KOPT-K1 (cell line): ENCODE measurements around the gene SNCA.

Source experiments
- H3K27ac ChIP-seq: fragments of 200-600 bp; sonication (generic); 2 replicates; pipeline ENCODE4 v1.5.1; 2016; ENCODE audit warnings: antibody characterized with exemption, mild to moderate bottlenecking, low read depth, low read length; ENCODE audit not compliant: poor library complexity, severe bottlenecking
- H3K36me3 ChIP-seq: fragments of 200-600 bp; sonication (generic); 2 replicates; pipeline ENCODE4 v1.5.1; 2017; ENCODE audit warnings: antibody characterized with exemption, mild to moderate bottlenecking, low read length, moderate library complexity; ENCODE audit not compliant: insufficient read depth
- H3K9me3 ChIP-seq: fragments of 200-600 bp; sonication (generic); 2 replicates; pipeline ENCODE4 v1.5.1; 2017; ENCODE audit warnings: antibody characterized with exemption, low read length, mild to moderate bottlenecking; ENCODE audit not compliant: insufficient read depth, poor library complexity, severe bottlenecking

Gene SNCA

GRCh38 chr4:89752932-89753598 lies 83.9 kb downstream of the SNCA start:
- H3K9me3 ChIP-seq: no peaks in the 10 kb centered on the region
- no peak overlapping the region for H3K27ac ChIP-seq
- H3K36me3 ChIP-seq: no peaks in the 10 kb centered on the region

- Histone ChIP-seq H3K9me3 (no peaks in the 10 kb centered on the region), H3K27ac (no peak overlapping the region)
These were observed 85.5 kb downstream of the SNCA start for GRCh38 chr4:89751416-89751815.

GRCh38 chr4:89746377-89746776 lies 90.6 kb downstream of the SNCA start:
- Histone ChIP-seq H3K36me3 (no peaks in the 10 kb centered on the region), H3K27ac (no peak overlapping the region), H3K9me3 (no peaks in the 10 kb centered on the region)

More at GRCh38 chr4:89751416-89751815, 85.5 kb downstream of the SNCA start:
- H3K36me3 ChIP-seq: no peaks in the 10 kb centered on the region

GRCh38 chr4:89745708-89746107 lies 91.3 kb downstream of the SNCA start:
- Histone ChIP-seq H3K9me3 (no peaks in the 10 kb centered on the region), H3K36me3 (no peaks in the 10 kb centered on the region), H3K27ac (no peak overlapping the region)

- no peak overlapping the region for H3K27ac ChIP-seq
- H3K36me3 ChIP-seq: no peaks in the 10 kb centered on the region
- H3K9me3 ChIP-seq: no peaks in the 10 kb centered on the region
These were observed 92.0 kb downstream of the SNCA start for GRCh38 chr4:89744914-89745313.

GRCh38 chr4:89741768-89742167 lies 95.2 kb downstream of the SNCA start:
- H3K36me3 ChIP-seq: no peaks in the 10 kb centered on the region
- no peak overlapping the region for H3K27ac ChIP-seq
- no peaks in the 10 kb centered on the region for H3K9me3 ChIP-seq

GRCh38 chr4:89739311-89739988 lies 97.5 kb downstream of the SNCA start:
- H3K27ac ChIP-seq: no peak overlapping the region
- H3K9me3 ChIP-seq: no peaks in the 10 kb centered on the region
- H3K36me3 ChIP-seq: no peaks in the 10 kb centered on the region

- no peaks in the 10 kb centered on the region for H3K36me3 ChIP-seq
- H3K27ac ChIP-seq: no peak overlapping the region
- no peaks in the 10 kb centered on the region for H3K9me3 ChIP-seq
These were observed 99.1 kb downstream of the SNCA start for GRCh38 chr4:89737888-89738287.

GRCh38 chr4:89733946-89734345 lies 103.0 kb downstream of the SNCA start:
- H3K36me3 ChIP-seq: no peaks in the 10 kb centered on the region
- no peak overlapping the region for H3K27ac ChIP-seq
- H3K9me3 ChIP-seq: no peaks in the 10 kb centered on the region

GRCh38 chr4:89727238-89727637 lies 109.7 kb downstream of the SNCA start:
- Histone ChIP-seq H3K9me3 (no peaks in the 10 kb centered on the region), H3K36me3 (no peaks in the 10 kb centered on the region), H3K27ac (no peak overlapping the region)

GRCh38 chr4:89725268-89725667 lies 111.7 kb downstream of the SNCA start:
- Histone ChIP-seq H3K27ac (no peak overlapping the region), H3K36me3 (no peaks in the 10 kb centered on the region), H3K9me3 (no peaks in the 10 kb centered on the region)

- Histone ChIP-seq H3K9me3 (no peaks in the 10 kb centered on the region), H3K27ac (no peak overlapping the region), H3K36me3 (no peaks in the 10 kb centered on the region)
These were observed 112.2 kb downstream of the SNCA start for GRCh38 chr4:89724716-89725115.

GRCh38 chr4:89723096-89723495 lies 113.9 kb downstream of the SNCA start:
- H3K27ac ChIP-seq: no peak overlapping the region
- H3K36me3 ChIP-seq: no peaks in the 10 kb centered on the region
- H3K9me3 ChIP-seq: no peaks in the 10 kb centered on the region

GRCh38 chr4:89722517-89722916 lies 114.4 kb downstream of the SNCA start:
- no peak overlapping the region for H3K27ac ChIP-seq
- H3K9me3 ChIP-seq: no peaks in the 10 kb centered on the region
- no peaks in the 10 kb centered on the region for H3K36me3 ChIP-seq

GRCh38 chr4:89720981-89721380 lies 116.0 kb downstream of the SNCA start:
- Histone ChIP-seq H3K9me3 (no peaks in the 10 kb centered on the region), H3K36me3 (no peaks in the 10 kb centered on the region), H3K27ac (no peak overlapping the region)

- Histone ChIP-seq H3K36me3 (no peaks in the 10 kb centered on the region), H3K27ac (no peak overlapping the region), H3K9me3 (no peaks in the 10 kb centered on the region)
These were observed 117.3 kb downstream of the SNCA start for GRCh38 chr4:89719536-89720090.
